H9 (cell line): ENCODE results near the gene FOSL2. TPM values are rescaled to one million over a fixed set of nuclear protein-coding genes. Genes with fewer than 3 reads are reported as not detected.

Source experiments
- DNase-seq: peaks from one replicate; pipeline ENCODE4 v3.0.0-alpha.2; 2017
- H2AFZ ChIP-seq: one replicate; pipeline ENCODE4 v1.6.1; 2013; ENCODE audit warnings: mild to moderate bottlenecking, low read length, control low read depth, moderate library complexity
- H2AK5ac ChIP-seq: 2 replicates; pipeline ENCODE4 v1.6.1; 2013; ENCODE audit warnings: low read length, control low read depth, mixed read lengths; ENCODE audit not compliant: insufficient read length
- H2BK120ac ChIP-seq: one replicate; pipeline ENCODE4 v1.6.1; 2013; ENCODE audit warnings: low read depth, mild to moderate bottlenecking, low read length, control low read depth, inconsistent platforms; ENCODE audit not compliant: poor library complexity, severe bottlenecking
- H2BK12ac ChIP-seq: 2 replicates; pipeline ENCODE4 v1.6.1; 2013; ENCODE audit warnings: low read length, control low read depth, mixed read lengths, low read depth; ENCODE audit not compliant: insufficient read length
- H2BK15ac ChIP-seq: 2 replicates; pipeline ENCODE4 v1.6.1; 2013; ENCODE audit warnings: low read depth, low read length, control low read depth
- H2BK20ac ChIP-seq: one replicate; pipeline ENCODE4 v1.6.1; 2013; ENCODE audit warnings: low read depth, mild to moderate bottlenecking, low read length, control low read depth, inconsistent platforms; ENCODE audit not compliant: poor library complexity, severe bottlenecking
- H2BK5ac ChIP-seq: 2 replicates; pipeline ENCODE4 v1.6.1; 2013; ENCODE audit warnings: low read length, control low read depth, mixed read lengths; ENCODE audit not compliant: insufficient read length
- H3K14ac ChIP-seq: 2 replicates; pipeline ENCODE4 v1.6.1; 2013; ENCODE audit warnings: low read length, control low read depth; ENCODE audit not compliant: insufficient read depth
- H3K18ac ChIP-seq: 2 replicates; pipeline ENCODE4 v1.6.1; 2013; ENCODE audit warnings: low read depth, mild to moderate bottlenecking, mixed read lengths, low read length, control low read depth; ENCODE audit not compliant: insufficient read length
- H3K23ac ChIP-seq: 2 replicates; pipeline ENCODE4 v1.6.1; 2013; ENCODE audit warnings: low read length, control low read depth, mixed read lengths, low read depth; ENCODE audit not compliant: insufficient read length
- H3K23me2 ChIP-seq: 2 replicates; pipeline ENCODE4 v1.6.1; 2013; ENCODE audit warnings: low read depth, mild to moderate bottlenecking, mixed read lengths, low read length, control low read depth; ENCODE audit not compliant: insufficient read length, poor library complexity, severe bottlenecking
- H3K27ac ChIP-seq: 2 replicates; pipeline ENCODE4 v1.5.1; 2013; ENCODE audit warnings: low read length, control low read depth, mixed read lengths, low read depth; ENCODE audit not compliant: insufficient read length
- H3K27me3 ChIP-seq: 2 replicates; pipeline ENCODE4 v1.6.1; 2013; ENCODE audit warnings: low read length, control low read depth, inconsistent platforms; ENCODE audit not compliant: insufficient read depth
- H3K4ac ChIP-seq: 2 replicates; pipeline ENCODE4 v1.6.1; 2013; ENCODE audit warnings: low read depth, mild to moderate bottlenecking, control low read depth, inconsistent platforms, low read length, moderate library complexity
- H3K4me1 ChIP-seq: 2 replicates; pipeline ENCODE4 v1.6.1; 2013; ENCODE audit warnings: low read length, control low read depth, inconsistent platforms; ENCODE audit not compliant: insufficient read depth
- H3K4me2 ChIP-seq: 2 replicates; pipeline ENCODE4 v1.6.1; 2013; ENCODE audit warnings: low read length, control low read depth, mixed read lengths; ENCODE audit not compliant: insufficient read length, insufficient read depth
- H3K56ac ChIP-seq: 2 replicates; pipeline ENCODE4 v1.6.1; 2013; ENCODE audit warnings: low read depth, mild to moderate bottlenecking, mixed read lengths, low read length, control low read depth; ENCODE audit not compliant: insufficient read length
- H3K79me1 ChIP-seq: 2 replicates; pipeline ENCODE4 v1.6.1; 2013; ENCODE audit warnings: low read depth, mild to moderate bottlenecking, moderate library complexity, low read length, control low read depth, inconsistent platforms; ENCODE audit not compliant: insufficient read depth, poor library complexity, severe bottlenecking
- H3K79me2 ChIP-seq: 2 replicates; pipeline ENCODE4 v1.6.1; 2013; ENCODE audit warnings: low read length, control low read depth, inconsistent platforms; ENCODE audit not compliant: insufficient read depth
- H3K9ac ChIP-seq: 2 replicates; pipeline ENCODE4 v1.6.1; 2013; ENCODE audit warnings: low read length, control low read depth, mixed read lengths; ENCODE audit not compliant: insufficient read length; ENCODE audit errors: extremely low read depth
- H3K9me3 ChIP-seq: one replicate; pipeline ENCODE4 v1.6.1; 2013; ENCODE audit warnings: low read depth, low read length, inconsistent platforms; ENCODE audit not compliant: control insufficient read depth
- H3T11ph ChIP-seq: one replicate; pipeline ENCODE4 v1.6.1; 2013; ENCODE audit warnings: mild to moderate bottlenecking, low read length, control low read depth, inconsistent platforms
- H4K20me1 ChIP-seq: one replicate; pipeline ENCODE4 v1.6.1; 2013; ENCODE audit not compliant: control insufficient read depth, insufficient read length, insufficient read depth
- H4K5ac ChIP-seq: 2 replicates; pipeline ENCODE4 v1.6.1; 2013; ENCODE audit warnings: low read depth, mild to moderate bottlenecking, mixed read lengths, low read length, control low read depth; ENCODE audit not compliant: insufficient read length
- H4K8ac ChIP-seq: replicated peaks from 2 replicates; pipeline ENCODE4 v1.6.1; 2013; ENCODE audit warnings: low read length, control low read depth, mixed read lengths, low read depth; ENCODE audit not compliant: insufficient read length
- H4K91ac ChIP-seq: 2 replicates; pipeline ENCODE4 v1.6.1; 2013; ENCODE audit warnings: low read depth, mild to moderate bottlenecking, moderate library complexity, mixed read lengths, low read length, control low read depth; ENCODE audit not compliant: insufficient read length
- H3K27ac Mint-ChIP-seq, 3 experiments: 2 replicates in 2 of 3; 3 replicates in 1 of 3; pipeline ENCODE4 v1.8.0; 2020 to 2021; ENCODE audit warnings: mixed read lengths in 3 of 3, mild to moderate bottlenecking in 1 of 3, moderate library complexity in 1 of 3
- H3K27me3 Mint-ChIP-seq: 2 replicates; pipeline ENCODE4 v1.8.0; 2021; ENCODE audit warnings: low read depth, mild to moderate bottlenecking, moderate library complexity, mixed read lengths
- H3K36me3 Mint-ChIP-seq, 3 experiments: 2 replicates in 2 of 3; 3 replicates in 1 of 3; pipeline ENCODE4 v1.8.0; 2020 to 2021; ENCODE audit warnings: low read depth in 3 of 3, mixed read lengths in 3 of 3; ENCODE audit not compliant: insufficient read depth in 1 of 3
- H3K4me1 Mint-ChIP-seq, 2 experiments: 2 replicates each; pipeline ENCODE4 v1.8.0; 2020; ENCODE audit warnings: mixed read lengths in 2 of 2
- H3K4me3 Mint-ChIP-seq, 2 experiments: 2 replicates in 1 of 2; 3 replicates in 1 of 2; pipeline ENCODE4 v1.8.0; 2020 to 2021; ENCODE audit warnings: mild to moderate bottlenecking in 2 of 2, mixed read lengths in 2 of 2, moderate library complexity in 1 of 2
- H3K9me3 Mint-ChIP-seq, 2 experiments: 2 replicates in 1 of 2; 3 replicates in 1 of 2; pipeline ENCODE4 v1.8.0; 2020; ENCODE audit warnings: mild to moderate bottlenecking in 2 of 2, mixed read lengths in 2 of 2, moderate library complexity in 1 of 2
- CTCF ChIP-seq: fragments of 200-600 bp; sonication (generic); conservative IDR thresholded peaks from 3 replicates; pipeline ENCODE4 v1.8.0; 2021; ENCODE audit warnings: antibody characterized with exemption, mild to moderate bottlenecking
- WGBS: extraction: QIAGEN DNeasy Blood & Tissue Kit; methylation state at CpG from one replicate; pipeline ENCODE4 v1.1.7; 2013; ENCODE audit warnings: missing lambda C conversion rate, low lambda C conversion rate, mixed read lengths; ENCODE audit not compliant: insufficient read length; ENCODE audit errors: extremely low coverage; 5-methylcytosine and 5-hydroxymethylcytosine counted together
- total RNA-seq: library from RNA; stranded (reverse); gene quantifications from 2 replicates; pipeline ENCODE4 v1.2.1, GENCODE V29; 2021

Gene FOSL2
- total RNA-seq, 1 experiment from 2014 or later: 7.4 TPM

DNA sequence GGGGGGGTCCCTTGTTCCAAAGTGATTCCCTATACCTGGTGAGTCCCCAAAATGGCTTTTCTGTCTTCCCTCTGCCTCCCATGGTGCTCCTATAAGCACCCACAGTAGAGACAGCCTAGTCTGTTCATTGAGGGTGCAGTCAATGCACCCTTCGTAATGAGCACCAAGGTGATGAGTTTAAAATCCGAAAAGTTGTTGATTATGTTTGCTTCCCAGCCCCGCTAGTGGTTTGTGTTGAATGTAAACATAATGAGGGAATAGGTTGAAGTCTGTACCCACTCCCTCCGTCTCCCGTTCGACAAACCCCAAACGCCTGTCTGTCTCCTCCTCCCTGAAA is 2.3 kb downstream of the FOSL2 start:
- no peak for DNase-seq
- Histone ChIP-seq H3K79me1 (no peaks in the 10 kb centered on the region), H2BK20ac (no peak overlapping the region), H3K23ac (no peak overlapping the region), H3K18ac (no peak overlapping the region), H3K4ac (no peak overlapping the region), H3K56ac (no peak overlapping the region), H3K4me2 (peak overlapping the region; percentile 56), H3K79me2 (no peaks in the 10 kb centered on the region), H2AFZ (no peak overlapping the region), H3T11ph (no peak overlapping the region), H3K27me3 (peaks cover 19% of the 10 kb centered on the region; the same call in 1 of the 2 replicates), H4K5ac (no peak overlapping the region), H4K20me1 (no peaks in the 10 kb centered on the region), H2BK12ac (no peak overlapping the region), H3K14ac (no peak overlapping the region), H2BK120ac (no peak overlapping the region), H2BK5ac (no peak overlapping the region), H3K9me3 (no peaks in the 10 kb centered on the region), H2BK15ac (no peak overlapping the region), H3K9ac (no peak overlapping the region), H4K91ac (no peak overlapping the region), H3K23me2 (peaks cover 25% of the 10 kb centered on the region), H3K27ac (no peak overlapping the region), H3K4me1 (peaks cover 3% of the 10 kb centered on the region; the same call in 1 of the 2 replicates), H2AK5ac (no peak overlapping the region), H4K8ac (no peak overlapping the region)
- Mint-ChIP-seq H3K27me3 (peaks cover 20% of the 10 kb centered on the region), H3K4me1 (peaks cover 13 to 14% of the 10 kb centered on the region in 2 experiments), H3K27ac (no peak overlapping the region), H3K9me3 (no peaks in the 10 kb centered on the region), H3K4me3 (no peak overlapping the region), H3K36me3 (no peaks in the 10 kb centered on the region)
- no CpG with 5 or more reads among the region's 7 CpGs for WGBS
- TF ChIP-seq CTCF: no peak
